Measurements from ENCODE around the gene EYS. TPM values are rescaled to one million over a fixed set of nuclear protein-coding genes. Genes with fewer than 3 reads are reported as not detected.

EYS gene
- polyA plus RNA-seq, 1 experiment, result not detected

DNA sequence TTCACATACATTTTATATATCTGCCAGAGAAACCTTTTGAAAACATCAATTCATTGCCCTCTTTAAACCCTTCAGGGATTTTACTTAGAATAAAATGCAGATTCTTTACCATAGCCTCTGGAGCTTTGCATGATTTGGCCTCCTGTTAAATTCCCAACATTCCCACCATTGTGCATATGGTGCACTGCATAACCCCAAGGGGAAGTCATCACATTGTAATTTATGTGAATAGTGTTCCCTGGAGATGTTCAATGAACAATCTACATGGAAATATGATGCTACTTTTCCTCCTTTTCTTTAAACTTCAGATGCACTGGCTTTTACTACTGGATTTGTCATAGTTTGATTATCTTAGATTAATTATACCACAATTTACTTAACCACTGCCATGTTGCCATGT, 1976.7 kb downstream of the EYS start:
- POLR2A ChIA-PET, result no interaction called here
- no peak overlapping the region for H3K4me3 ChIP-seq (ENCODE audit: low read depth, low read length)
- TF ChIP-seq, protein P1, sequence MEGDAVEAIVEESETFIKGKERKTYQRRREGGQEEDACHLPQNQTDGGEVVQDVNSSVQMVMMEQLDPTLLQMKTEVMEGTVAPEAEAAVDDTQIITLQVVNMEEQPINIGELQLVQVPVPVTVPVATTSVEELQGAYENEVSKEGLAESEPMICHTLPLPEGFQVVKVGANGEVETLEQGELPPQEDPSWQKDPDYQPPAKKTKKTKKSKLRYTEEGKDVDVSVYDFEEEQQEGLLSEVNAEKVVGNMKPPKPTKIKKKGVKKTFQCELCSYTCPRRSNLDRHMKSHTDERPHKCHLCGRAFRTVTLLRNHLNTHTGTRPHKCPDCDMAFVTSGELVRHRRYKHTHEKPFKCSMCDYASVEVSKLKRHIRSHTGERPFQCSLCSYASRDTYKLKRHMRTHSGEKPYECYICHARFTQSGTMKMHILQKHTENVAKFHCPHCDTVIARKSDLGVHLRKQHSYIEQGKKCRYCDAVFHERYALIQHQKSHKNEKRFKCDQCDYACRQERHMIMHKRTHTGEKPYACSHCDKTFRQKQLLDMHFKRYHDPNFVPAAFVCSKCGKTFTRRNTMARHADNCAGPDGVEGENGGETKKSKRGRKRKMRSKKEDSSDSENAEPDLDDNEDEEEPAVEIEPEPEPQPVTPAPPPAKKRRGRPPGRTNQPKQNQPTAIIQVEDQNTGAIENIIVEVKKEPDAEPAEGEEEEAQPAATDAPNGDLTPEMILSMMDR (IDR thresholded peaks at IDR 0.05; ENCODE audit: low read depth, low read length), result no peak
- no peak for DNase-seq (ENCODE audit: low read depth, low spot score)
- H3K27ac ChIP-seq (ENCODE audit: low read depth, low read length), result no peak overlapping the region
- no peaks in the 10 kb centered on the region for H3K9me3 ChIP-seq (ENCODE audit: control insufficient read depth, insufficient read depth, low read length)
- CTCF ChIA-PET, result no interaction called here
- no peaks in the 10 kb centered on the region for H3K27me3 ChIP-seq (ENCODE audit: control insufficient read depth, insufficient read depth, low read length)

DNA sequence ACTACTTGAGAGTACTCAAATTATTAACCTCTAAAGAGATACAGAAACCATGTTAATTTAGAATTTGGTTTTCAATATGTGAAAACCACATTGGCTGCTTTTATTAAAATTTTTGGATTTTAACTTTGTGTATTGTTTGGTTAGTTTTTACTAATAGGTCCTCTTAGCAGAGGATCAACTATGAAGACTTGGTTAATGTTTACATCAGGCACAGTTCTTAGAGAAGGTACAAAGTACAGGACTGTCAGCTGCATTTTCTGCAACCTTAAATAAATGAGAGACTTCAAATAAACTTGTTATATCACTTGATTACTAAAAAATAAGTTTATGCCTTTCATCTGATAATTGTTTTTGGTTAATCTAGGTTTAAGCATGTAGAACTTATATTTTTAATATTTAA, 1982.3 kb downstream of the EYS start:
- no peaks in the 10 kb centered on the region for H3K27me3 ChIP-seq (ENCODE audit: control insufficient read depth, insufficient read depth, low read length)
- POLR2A ChIA-PET, result no interaction called here
- no peak for DNase-seq (ENCODE audit: low read depth, low spot score)
- H3K4me3 ChIP-seq (ENCODE audit: low read depth, low read length), result no peak overlapping the region
- TF ChIP-seq, protein P1 (IDR thresholded peaks at IDR 0.05; ENCODE audit: low read depth, low read length), result no peak
- CTCF ChIA-PET, result interaction anchor here (1.2 kb wide), 1 partner anchor 126 kb away, joined by 4 read pairs; no protein-coding TSS in a partner anchor
- no peak overlapping the region for H3K27ac ChIP-seq (ENCODE audit: low read depth, low read length)
- H3K9me3 ChIP-seq (ENCODE audit: control insufficient read depth, insufficient read depth, low read length), result no peaks in the 10 kb centered on the region

DNA sequence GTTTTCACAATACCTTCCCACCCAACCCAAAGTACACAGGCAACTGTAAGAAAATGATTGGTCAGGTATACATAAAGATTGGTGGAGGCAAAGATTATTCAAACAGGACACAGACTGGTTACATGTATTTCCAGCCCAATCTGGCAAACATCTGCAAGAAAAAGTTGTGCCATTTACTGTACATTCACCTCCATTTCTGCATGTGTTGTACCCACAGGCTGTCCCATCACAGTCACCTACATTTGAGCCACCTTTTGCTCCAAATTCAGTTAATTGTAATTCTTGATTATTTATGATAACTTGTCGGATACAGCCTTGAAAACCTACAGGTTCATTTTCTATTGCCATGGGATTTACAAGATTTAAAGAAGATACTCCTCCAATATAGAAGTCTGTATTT, 1985.8 kb downstream of the EYS start:
- TF ChIP-seq, protein P1 (IDR thresholded peaks at IDR 0.05; ENCODE audit: low read depth, low read length), result no peak

DNA sequence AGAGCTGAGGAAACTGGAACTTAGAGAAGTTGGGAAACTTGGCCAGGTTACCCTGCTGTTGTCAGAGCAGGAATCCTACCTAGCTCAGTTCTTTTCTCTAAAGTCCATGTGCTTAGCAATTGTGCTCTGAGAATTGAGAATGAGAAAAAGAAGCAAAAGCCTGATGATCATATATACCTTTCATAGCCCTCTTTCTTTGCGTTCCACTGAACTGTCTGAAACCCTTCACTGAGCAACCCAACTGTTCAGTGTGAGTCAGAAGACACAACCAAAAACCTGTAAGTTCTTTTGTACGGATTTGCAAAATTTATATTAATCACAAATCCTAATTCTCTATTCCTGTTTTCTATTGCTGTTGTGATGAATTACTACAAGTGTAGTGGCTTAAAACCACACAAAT, 1990.9 kb downstream of the EYS start:
- POLR2A ChIA-PET, result no interaction called here
- Histone ChIP-seq H3K27ac (ENCODE audit: low read depth, low read length) (no peak overlapping the region), H3K27me3 (ENCODE audit: control insufficient read depth, insufficient read depth, low read length) (no peaks in the 10 kb centered on the region), H3K4me3 (ENCODE audit: low read depth, low read length) (no peak overlapping the region), H3K9me3 (ENCODE audit: control insufficient read depth, insufficient read depth, low read length) (no peaks in the 10 kb centered on the region)
- TF ChIP-seq, protein P1 (IDR thresholded peaks at IDR 0.05; ENCODE audit: low read depth, low read length), result no peak
- CTCF ChIA-PET, result interaction anchor here (1.3 kb wide), 1 partner anchor 142 kb away, joined by 3 read pairs; no protein-coding TSS in a partner anchor
- DNase-seq (ENCODE audit: low read depth, low spot score), result no peak

More for the DNA sequence above, 1985.8 kb downstream of the EYS start:
- Histone ChIP-seq H3K4me3 (ENCODE audit: low read depth, low read length) (no peak overlapping the region), H3K27ac (ENCODE audit: low read depth, low read length) (no peak overlapping the region), H3K27me3 (ENCODE audit: control insufficient read depth, insufficient read depth, low read length) (no peaks in the 10 kb centered on the region), H3K9me3 (ENCODE audit: control insufficient read depth, insufficient read depth, low read length) (no peaks in the 10 kb centered on the region)
- CTCF ChIA-PET, result no interaction called here
- POLR2A ChIA-PET, result no interaction called here
- DNase-seq (ENCODE audit: low read depth, low spot score), result no peak

DNA sequence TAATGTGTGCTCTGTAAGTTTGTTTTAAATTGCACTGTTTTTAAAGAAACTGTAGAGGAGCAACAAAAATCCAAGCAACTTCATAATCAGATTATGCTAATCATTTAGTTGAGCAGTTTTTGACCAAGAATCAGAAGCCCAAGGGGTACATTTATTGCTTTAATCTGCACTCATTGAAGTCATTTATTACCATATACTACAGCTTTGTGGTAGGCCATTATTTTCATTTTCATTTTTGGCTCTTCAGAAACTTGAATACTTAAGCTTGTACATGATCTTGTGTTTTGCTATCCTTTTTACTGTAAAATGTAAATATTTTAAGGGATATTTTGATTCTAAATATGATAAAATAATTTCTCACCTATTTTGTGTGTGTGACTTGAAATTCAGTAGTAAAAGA, 1992.9 kb downstream of the EYS start:
- Histone ChIP-seq H3K27ac (ENCODE audit: low read depth, low read length) (no peak overlapping the region), H3K4me3 (ENCODE audit: low read depth, low read length) (no peak overlapping the region), H3K27me3 (ENCODE audit: control insufficient read depth, insufficient read depth, low read length) (no peaks in the 10 kb centered on the region), H3K9me3 (ENCODE audit: control insufficient read depth, insufficient read depth, low read length) (no peaks in the 10 kb centered on the region)
- ChIA-PET CTCF (interaction anchor here (1.1 kb wide), 1 partner anchor 361 kb away, joined by 3 read pairs; no protein-coding TSS in a partner anchor), POLR2A (no interaction called here)
- no peak for DNase-seq (ENCODE audit: low read depth, low spot score)
- TF ChIP-seq, protein P1 (IDR thresholded peaks at IDR 0.05; ENCODE audit: low read depth, low read length), result no peak

Measured in AG04450 (cell line).